A673 (cell line): ENCODE measurements around the gene FXYD3. TPM values are rescaled to one million over a fixed set of nuclear protein-coding genes. Genes with fewer than 3 reads are reported as not detected.

Experiments used
- BruUV-seq: library from RNA; stranded (reverse); fragments of 400-500 nt; replicated peaks from 2 replicates; lab custom pipeline; 2021; lab: Mats Ljungman, UMichigan
- CTCF ChIA-PET: fragments of 300-600 bp; sonication (Branson Sonifier 250); formaldehyde crosslinking; loops from one replicate; lab custom pipeline; 2022; ENCODE audit warnings: antibody characterized with exemption; lab: Charles Lee
- POLR2A ChIA-PET: fragments of 300-600 bp; sonication (Branson Sonifier 250); formaldehyde crosslinking; loops from one replicate; lab custom pipeline; 2022; ENCODE audit warnings: antibody characterized with exemption; ENCODE audit not compliant: low non-redundant PET; lab: Charles Lee
- DNase-seq: peaks from one replicate; pipeline ENCODE4 v3.0.0-alpha.2; 2015; ENCODE audit warnings: low spot score
- H3K27ac ChIP-seq: fragments of 200-600 bp; sonication (generic); 2 replicates; pipeline ENCODE4 v1.5.1; 2016; ENCODE audit warnings: mixed run types, low read depth, mild to moderate bottlenecking, mixed read lengths, antibody characterized with exemption, low read length; ENCODE audit not compliant: poor library complexity, severe bottlenecking
- H3K27me3 ChIP-seq: fragments of 200-600 bp; sonication (generic); replicated peaks from 2 replicates; pipeline ENCODE4 v1.6.1; 2017; ENCODE audit warnings: mixed run types, low read depth, mild to moderate bottlenecking, mixed read lengths, antibody characterized with exemption, low read length; ENCODE audit not compliant: insufficient read depth, poor library complexity
- H3K36me3 ChIP-seq: fragments of 200-600 bp; sonication (generic); 2 replicates; pipeline ENCODE4 v1.6.1; 2016; ENCODE audit warnings: mixed run types, mild to moderate bottlenecking, mixed read lengths, antibody characterized with exemption, low read length; ENCODE audit not compliant: insufficient read depth, poor library complexity, severe bottlenecking
- H3K4me1 ChIP-seq: fragments of 200-600 bp; sonication (generic); 2 replicates; pipeline ENCODE4 v1.6.1; 2017; ENCODE audit warnings: mixed run types, mild to moderate bottlenecking, mixed read lengths, antibody characterized with exemption, low read length; ENCODE audit not compliant: insufficient read depth, poor library complexity, severe bottlenecking
- H3K4me3 ChIP-seq: fragments of 200-600 bp; sonication (generic); 2 replicates; pipeline ENCODE4 v1.5.1; 2016; ENCODE audit warnings: low read depth, mixed run types, mild to moderate bottlenecking, mixed read lengths, low read length; ENCODE audit not compliant: poor library complexity, severe bottlenecking
- H3K9me3 ChIP-seq: fragments of 200-600 bp; sonication (generic); 2 replicates; pipeline ENCODE4 v1.6.1; 2016; ENCODE audit warnings: mixed run types, low read depth, mild to moderate bottlenecking, mixed read lengths, antibody characterized with exemption, low read length; ENCODE audit not compliant: poor library complexity, severe bottlenecking
- EZH2 ChIP-seq: fragments of 200-600 bp; sonication (generic); IDR thresholded peaks from 2 replicates; pipeline ENCODE4 v1.6.1; 2017; ENCODE audit warnings: borderline replicate concordance, low read depth, mild to moderate bottlenecking, mixed read lengths, antibody characterized with exemption, low read length; ENCODE audit not compliant: poor library complexity, severe bottlenecking
- intact Hi-C: fragments of 100-400 bp; cut with micrococcal nuclease; formaldehyde crosslinking; loops from one replicate; pipeline ENCODE4 v1.10.0; 2022; ENCODE audit not compliant: unreplicated experiment
- total RNA-seq: library from RNA; stranded (reverse); gene quantifications from 2 replicates; pipeline ENCODE4 v1.2.3, GENCODE V29; 2021
- TF ChIP-seq, protein P1 (sequence below): fragments of 300-800, 200-600 bp; sonication (generic); conservative IDR thresholded peaks from 2 replicates; pipeline ENCODE4 v1.5.1; 2017; ENCODE audit warnings: low read depth, mild to moderate bottlenecking, antibody characterized with exemption, low read length, moderate library complexity, mixed read lengths

Gene FXYD3
- total RNA-seq, 1 experiment from 2014 or later, result not detected

DNA sequence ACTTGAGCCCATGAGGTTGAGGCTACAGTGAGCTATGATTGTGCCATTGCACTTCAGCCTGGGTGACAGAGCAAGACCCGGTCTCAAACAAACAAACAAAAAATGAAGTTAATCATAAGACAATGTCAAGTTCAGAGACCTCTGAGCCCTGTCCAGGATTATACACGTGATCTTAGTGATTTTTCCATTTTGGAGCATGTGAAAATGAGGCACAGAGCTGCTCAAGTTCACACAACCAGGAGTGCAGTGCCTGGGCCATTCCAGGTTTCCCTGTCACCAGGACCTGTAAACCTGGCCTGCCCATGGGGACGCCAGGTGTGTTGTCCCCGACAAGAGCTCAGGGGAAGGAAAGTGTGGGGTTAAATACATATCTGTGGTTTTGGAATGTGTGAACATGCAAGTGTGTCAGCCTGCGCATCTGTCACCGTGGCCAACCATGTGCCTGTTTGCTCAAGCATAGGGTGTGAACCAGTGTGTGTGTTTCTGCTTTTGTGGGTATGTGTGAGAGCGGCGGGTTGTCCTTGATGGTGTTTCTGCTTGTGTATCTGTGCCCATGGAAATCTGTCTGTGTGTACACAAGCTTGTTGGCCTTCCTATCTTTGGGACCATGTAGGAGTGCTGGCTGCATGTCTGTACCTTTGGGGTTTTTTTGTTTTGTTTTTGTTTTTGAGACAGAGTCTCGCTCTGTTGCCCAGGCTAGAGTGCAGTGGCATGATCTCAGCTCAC is 21.5 kb downstream of the FXYD3 start:
- H3K4me1 ChIP-seq, result peaks cover 9% of the 10 kb centered on the region
- H3K36me3 ChIP-seq, result no peaks in the 10 kb centered on the region
- no TSS peak for BruUV-seq
- no peak overlapping the region for H3K27ac ChIP-seq
- no peak overlapping the region for H3K4me3 ChIP-seq
- intact Hi-C loops, result no loop called here
- no peaks in the 10 kb centered on the region for H3K9me3 ChIP-seq
- no peak for DNase-seq
- CTCF ChIA-PET, result no interaction called here
- POLR2A ChIA-PET, result no interaction called here
- TF ChIP-seq EZH2, result no peak
- TF ChIP-seq, protein P1, sequence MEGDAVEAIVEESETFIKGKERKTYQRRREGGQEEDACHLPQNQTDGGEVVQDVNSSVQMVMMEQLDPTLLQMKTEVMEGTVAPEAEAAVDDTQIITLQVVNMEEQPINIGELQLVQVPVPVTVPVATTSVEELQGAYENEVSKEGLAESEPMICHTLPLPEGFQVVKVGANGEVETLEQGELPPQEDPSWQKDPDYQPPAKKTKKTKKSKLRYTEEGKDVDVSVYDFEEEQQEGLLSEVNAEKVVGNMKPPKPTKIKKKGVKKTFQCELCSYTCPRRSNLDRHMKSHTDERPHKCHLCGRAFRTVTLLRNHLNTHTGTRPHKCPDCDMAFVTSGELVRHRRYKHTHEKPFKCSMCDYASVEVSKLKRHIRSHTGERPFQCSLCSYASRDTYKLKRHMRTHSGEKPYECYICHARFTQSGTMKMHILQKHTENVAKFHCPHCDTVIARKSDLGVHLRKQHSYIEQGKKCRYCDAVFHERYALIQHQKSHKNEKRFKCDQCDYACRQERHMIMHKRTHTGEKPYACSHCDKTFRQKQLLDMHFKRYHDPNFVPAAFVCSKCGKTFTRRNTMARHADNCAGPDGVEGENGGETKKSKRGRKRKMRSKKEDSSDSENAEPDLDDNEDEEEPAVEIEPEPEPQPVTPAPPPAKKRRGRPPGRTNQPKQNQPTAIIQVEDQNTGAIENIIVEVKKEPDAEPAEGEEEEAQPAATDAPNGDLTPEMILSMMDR, result no peak
- no peaks in the 10 kb centered on the region for H3K27me3 ChIP-seq

DNA sequence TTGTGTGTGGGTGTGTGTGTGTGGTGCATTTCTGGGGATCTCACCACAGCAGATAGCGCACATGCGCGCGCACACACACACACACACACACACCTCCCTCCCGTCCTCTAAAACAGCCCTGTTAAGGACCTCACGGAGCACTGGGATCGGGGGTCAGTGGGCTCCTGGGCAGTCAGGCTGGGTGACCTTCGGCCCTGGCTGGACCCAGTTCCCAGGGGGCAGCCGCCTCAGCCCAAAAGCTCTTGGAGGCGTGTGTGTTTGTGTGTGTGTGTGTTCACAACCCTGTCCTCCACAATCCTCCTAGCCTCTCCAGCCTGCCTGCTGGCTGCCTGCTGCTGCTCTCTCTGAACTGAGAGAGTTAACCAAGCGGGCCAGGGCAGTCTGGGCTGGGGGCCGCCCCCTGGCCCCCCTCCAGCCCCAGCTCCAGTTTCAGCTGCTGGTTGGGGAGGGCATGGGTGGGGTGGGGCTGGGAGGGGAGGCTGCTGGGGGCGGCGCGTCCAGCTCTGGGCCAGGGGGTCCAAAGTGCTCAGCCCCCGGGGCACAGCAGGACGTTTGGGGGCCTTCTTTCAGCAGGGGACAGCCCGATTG is 22.8 kb downstream of the FXYD3 start, which contains the start of gene FXYD1:
TSS of gene FXYD1 (plus strand) at position 520 of the 588 bp plus-strand sequence. CDS start 1,256 bp downstream, outside the sequence.
- Histone ChIP-seq H3K27me3 (no peaks in the 10 kb centered on the region), H3K27ac (no peak within 1 kb of the TSS), H3K9me3 (no peaks in the 10 kb centered on the region), H3K36me3 (no peaks in the 10 kb centered on the region), H3K4me3 (no peak within 1 kb of the TSS), H3K4me1 (peaks cover 15% of the 10 kb centered on the region)
- no TSS peak for BruUV-seq
- no peak for TF ChIP-seq EZH2
- TF ChIP-seq, protein P1, result no peak
- ChIA-PET CTCF (no interaction called here), POLR2A (no interaction called here)
- intact Hi-C loops, result no loop called here
- DNase-seq, result no peak

DNA sequence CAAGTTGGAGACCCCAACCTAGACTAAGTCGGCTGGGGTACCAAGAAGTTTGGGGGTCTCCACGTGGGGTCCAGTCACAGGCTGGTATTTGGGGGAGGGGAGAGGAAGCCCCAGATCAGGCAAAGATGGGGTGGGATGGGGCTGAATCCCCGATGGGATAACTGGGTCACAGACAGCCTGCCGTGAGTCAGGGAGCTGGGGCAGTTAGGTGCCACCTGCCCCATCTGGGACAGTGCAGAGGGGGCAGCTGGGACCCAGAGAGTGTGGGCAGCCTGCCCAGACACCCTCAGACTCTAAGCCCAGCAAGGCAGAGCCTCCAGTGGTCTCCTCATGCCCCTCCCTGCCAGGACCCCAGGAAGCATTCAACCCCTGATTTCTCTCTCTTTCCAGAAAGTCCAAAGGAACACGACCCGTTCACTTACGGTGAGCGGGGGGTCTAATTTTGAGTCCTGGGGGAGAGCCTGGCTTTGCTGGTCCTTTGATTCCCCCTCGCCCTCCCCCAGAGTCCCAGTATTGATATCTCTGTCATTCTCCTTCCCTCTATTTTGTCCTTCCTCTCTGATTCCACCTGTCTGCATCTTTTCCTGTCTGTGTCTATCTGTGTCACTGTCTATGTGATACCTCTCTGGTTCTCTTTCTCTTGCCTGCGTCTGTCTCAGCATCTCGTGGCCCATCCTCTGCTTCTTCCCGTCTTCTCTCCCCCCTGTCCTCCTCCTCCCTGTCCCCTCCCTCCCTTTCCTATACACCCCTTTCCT is 24.8 kb downstream of the FXYD3 start:
- no TSS peak for BruUV-seq
- peaks cover 27% of the 10 kb centered on the region for H3K4me1 ChIP-seq
- H3K36me3 ChIP-seq, result no peaks in the 10 kb centered on the region
- ChIA-PET POLR2A (no interaction called here), CTCF (interaction anchor here (0.6 to 2.1 kb wide), 3 partner anchors 25 to 73 kb away, joined by 3 to 8 read pairs (median 6); no protein-coding TSS in a partner anchor)
- DNase-seq, result no peak
- H3K4me3 ChIP-seq, result no peak overlapping the region
- TF ChIP-seq, protein P1, result no peak
- peaks cover 3% of the 10 kb centered on the region for H3K27me3 ChIP-seq
- H3K9me3 ChIP-seq, result no peaks in the 10 kb centered on the region
- intact Hi-C loops, result no loop called here
- H3K27ac ChIP-seq, result no peak overlapping the region
